ENCODE results near the gene CAVIN2. TPM values are rescaled to one million over a fixed set of nuclear protein-coding genes. Genes with fewer than 3 reads are reported as not detected.

CAVIN2 gene
- total RNA-seq, 2 experiments from 2014 or later: 0.10 TPM; not detected in 1

DNA sequence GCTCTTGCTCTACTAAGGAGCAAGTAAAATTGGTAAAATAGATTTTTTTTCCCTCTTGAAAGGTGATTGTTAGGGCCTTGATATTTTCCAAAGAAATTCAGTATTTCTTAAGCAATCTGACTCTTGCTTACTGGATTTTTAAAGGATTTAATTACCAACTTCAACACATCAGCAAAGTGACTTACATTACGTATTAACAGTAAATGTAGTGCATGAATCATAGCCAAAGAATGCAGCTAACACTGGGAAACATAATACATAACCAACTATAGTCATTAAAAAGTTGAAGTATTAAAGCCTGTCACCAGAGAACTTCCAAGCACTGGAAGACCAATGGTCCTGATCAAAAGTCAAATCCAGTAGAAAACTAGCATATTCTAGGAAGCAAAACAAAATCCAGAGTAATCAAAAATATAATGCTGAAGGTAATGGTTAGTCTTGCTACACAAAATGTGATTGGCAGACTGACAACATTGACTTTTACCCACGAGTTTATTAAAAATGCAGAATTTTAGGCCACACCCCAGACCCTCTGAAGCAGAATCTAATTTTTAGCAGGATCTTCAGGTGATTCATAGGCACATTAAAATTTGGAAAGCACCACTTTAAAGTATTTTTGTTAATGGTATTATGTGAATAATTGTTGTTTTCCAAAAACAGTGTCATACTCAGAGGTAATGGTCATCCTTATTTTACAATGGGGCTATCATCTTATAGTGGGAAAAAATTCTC lies 31.8 kb upstream of the CAVIN2 start:
- H3K4me2 ChIP-seq (ENCODE audit: low read length): no peak overlapping the region
- no peak overlapping the region for H3K4me3 ChIP-seq (ENCODE audit: low read depth, low read length, poor library complexity, severe bottlenecking)
- no peak for TF ChIP-seq EZH2phosphoT487 (IDR thresholded peaks at IDR 0.05; ENCODE audit: borderline replicate concordance, low read depth, low read length)
- TF ChIP-seq, protein P1, sequence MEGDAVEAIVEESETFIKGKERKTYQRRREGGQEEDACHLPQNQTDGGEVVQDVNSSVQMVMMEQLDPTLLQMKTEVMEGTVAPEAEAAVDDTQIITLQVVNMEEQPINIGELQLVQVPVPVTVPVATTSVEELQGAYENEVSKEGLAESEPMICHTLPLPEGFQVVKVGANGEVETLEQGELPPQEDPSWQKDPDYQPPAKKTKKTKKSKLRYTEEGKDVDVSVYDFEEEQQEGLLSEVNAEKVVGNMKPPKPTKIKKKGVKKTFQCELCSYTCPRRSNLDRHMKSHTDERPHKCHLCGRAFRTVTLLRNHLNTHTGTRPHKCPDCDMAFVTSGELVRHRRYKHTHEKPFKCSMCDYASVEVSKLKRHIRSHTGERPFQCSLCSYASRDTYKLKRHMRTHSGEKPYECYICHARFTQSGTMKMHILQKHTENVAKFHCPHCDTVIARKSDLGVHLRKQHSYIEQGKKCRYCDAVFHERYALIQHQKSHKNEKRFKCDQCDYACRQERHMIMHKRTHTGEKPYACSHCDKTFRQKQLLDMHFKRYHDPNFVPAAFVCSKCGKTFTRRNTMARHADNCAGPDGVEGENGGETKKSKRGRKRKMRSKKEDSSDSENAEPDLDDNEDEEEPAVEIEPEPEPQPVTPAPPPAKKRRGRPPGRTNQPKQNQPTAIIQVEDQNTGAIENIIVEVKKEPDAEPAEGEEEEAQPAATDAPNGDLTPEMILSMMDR (conservative IDR thresholded peaks at IDR 0.05; ENCODE audit: low read length): no peak
- intact Hi-C loops (cut with micrococcal nuclease; ENCODE audit: unreplicated experiment): no loop called here
- H2AFZ ChIP-seq (ENCODE audit: low read length): no peak overlapping the region
- H3K4me1 ChIP-seq (ENCODE audit: insufficient read depth, low read length, poor library complexity, severe bottlenecking): no peaks in the 10 kb centered on the region
- CTCF ChIA-PET (ENCODE audit: unreplicated experiment): no interaction called here
- H3K9me3 ChIP-seq (ENCODE audit: low read length): no peaks in the 10 kb centered on the region
- no peak for DNase-seq (ENCODE audit: low spot score)
- H3K36me3 ChIP-seq (ENCODE audit: insufficient read depth, low read length): no peaks in the 10 kb centered on the region
- no TSS peak for BruUV-seq (replicated peaks)
- no peaks in the 10 kb centered on the region for H4K20me1 ChIP-seq (ENCODE audit: insufficient read depth, low read length)
- H3K79me2 ChIP-seq (ENCODE audit: insufficient read depth, low read depth, low read length): no peaks in the 10 kb centered on the region
- no peak overlapping the region for H3K27ac ChIP-seq (ENCODE audit: low read depth, low read length, poor library complexity, severe bottlenecking)
- POLR2A ChIA-PET: interaction anchor here (0.6 to 0.7 kb wide), 2 partner anchors 66 to 76 kb away, joined by 3 read pairs; no protein-coding TSS in a partner anchor
- H3K9me2 ChIP-seq (ENCODE audit: insufficient read depth, low read length): no peaks in the 10 kb centered on the region

DNA sequence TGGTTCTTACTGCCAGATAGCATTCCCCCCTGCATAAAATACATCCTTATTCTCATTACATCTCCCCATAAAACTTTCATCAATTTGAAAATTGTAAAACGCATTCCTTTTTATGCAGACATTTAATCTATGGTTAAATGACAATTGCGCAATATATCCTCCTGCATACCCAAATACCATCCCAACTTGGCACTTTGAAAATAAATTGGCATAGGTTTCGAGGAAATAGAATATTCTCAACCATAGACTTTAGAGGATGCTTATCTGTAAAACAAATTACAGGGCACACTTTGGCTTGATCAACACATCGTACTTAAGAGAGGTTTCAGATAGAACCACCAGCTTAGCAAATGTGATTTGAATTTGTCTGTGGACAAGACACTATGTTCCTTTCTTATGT lies 31.0 kb upstream of the CAVIN2 start:
- Histone ChIP-seq H3K9me3 (ENCODE audit: low read length) (no peaks in the 10 kb centered on the region), H3K9me2 (ENCODE audit: insufficient read depth, low read length) (no peaks in the 10 kb centered on the region), H4K20me1 (ENCODE audit: insufficient read depth, low read length) (no peaks in the 10 kb centered on the region), H2AFZ (ENCODE audit: low read length) (no peak overlapping the region), H3K79me2 (ENCODE audit: insufficient read depth, low read depth, low read length) (no peaks in the 10 kb centered on the region), H3K4me3 (ENCODE audit: low read depth, low read length, poor library complexity, severe bottlenecking) (no peak overlapping the region), H3K4me2 (ENCODE audit: low read length) (no peak overlapping the region), H3K27ac (ENCODE audit: low read depth, low read length, poor library complexity, severe bottlenecking) (no peak overlapping the region), H3K36me3 (ENCODE audit: insufficient read depth, low read length) (no peaks in the 10 kb centered on the region), H3K4me1 (ENCODE audit: insufficient read depth, low read length, poor library complexity, severe bottlenecking) (no peaks in the 10 kb centered on the region)
- no TSS peak for BruUV-seq (replicated peaks)
- no peak for DNase-seq (ENCODE audit: low spot score)
- TF ChIP-seq, protein P1 (conservative IDR thresholded peaks at IDR 0.05; ENCODE audit: low read length): no peak
- no peak for TF ChIP-seq EZH2phosphoT487 (IDR thresholded peaks at IDR 0.05; ENCODE audit: borderline replicate concordance, low read depth, low read length)
- ChIA-PET CTCF (ENCODE audit: unreplicated experiment) (no interaction called here), POLR2A (interaction anchor here (0.7 kb wide), 1 partner anchor 65 kb away, joined by 3 read pairs; no protein-coding TSS in a partner anchor)
- intact Hi-C loops (cut with micrococcal nuclease; ENCODE audit: unreplicated experiment): no loop called here

DNA sequence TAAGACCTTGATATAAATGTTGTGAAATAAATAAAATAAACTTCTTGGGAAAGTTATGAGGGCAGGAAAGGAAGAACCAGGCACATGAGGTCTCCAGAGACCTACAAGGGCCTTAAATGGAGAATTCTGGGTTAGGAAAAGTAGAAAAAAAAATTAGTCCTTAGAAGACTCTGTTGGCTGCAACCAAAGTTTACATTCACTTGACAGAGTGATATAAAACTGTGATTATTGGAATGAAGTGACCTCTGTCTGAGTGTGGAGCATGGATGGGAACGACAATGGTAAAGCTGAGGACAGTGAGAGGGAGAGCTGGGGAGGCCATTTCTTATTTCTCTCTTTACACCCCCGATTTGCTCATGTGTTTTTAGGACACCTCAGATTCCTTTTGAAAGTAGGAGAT lies 29.0 kb upstream of the CAVIN2 start:
- POLR2A ChIA-PET: no interaction called here
- no peaks in the 10 kb centered on the region for H3K9me3 ChIP-seq (ENCODE audit: low read length)
- H3K79me2 ChIP-seq (ENCODE audit: insufficient read depth, low read depth, low read length): no peaks in the 10 kb centered on the region
- intact Hi-C loops (cut with micrococcal nuclease; ENCODE audit: unreplicated experiment): no loop called here
- no peak overlapping the region for H2AFZ ChIP-seq (ENCODE audit: low read length)
- H3K27ac ChIP-seq (ENCODE audit: low read depth, low read length, poor library complexity, severe bottlenecking): no peak overlapping the region
- TF ChIP-seq, protein P1 (conservative IDR thresholded peaks at IDR 0.05; ENCODE audit: low read length): no peak
- no peak for TF ChIP-seq EZH2phosphoT487 (IDR thresholded peaks at IDR 0.05; ENCODE audit: borderline replicate concordance, low read depth, low read length)
- H3K4me1 ChIP-seq (ENCODE audit: insufficient read depth, low read length, poor library complexity, severe bottlenecking): no peaks in the 10 kb centered on the region
- no peaks in the 10 kb centered on the region for H3K36me3 ChIP-seq (ENCODE audit: insufficient read depth, low read length)
- BruUV-seq (replicated peaks): no TSS peak
- no peak for DNase-seq (ENCODE audit: low spot score)
- no peak overlapping the region for H3K4me2 ChIP-seq (ENCODE audit: low read length)
- H3K9me2 ChIP-seq (ENCODE audit: insufficient read depth, low read length): no peaks in the 10 kb centered on the region
- H4K20me1 ChIP-seq (ENCODE audit: insufficient read depth, low read length): no peaks in the 10 kb centered on the region
- CTCF ChIA-PET (ENCODE audit: unreplicated experiment): no interaction called here
- H3K4me3 ChIP-seq (ENCODE audit: low read depth, low read length, poor library complexity, severe bottlenecking): no peak overlapping the region

Data from OCI-LY7 (cell line).